HEK293 (cell line): ENCODE results near the gene KCNT1.
A peak's percentile ranks its signal among the peaks of the same experiment; 100 is the strongest.

ENCODE experiments used
- CTCF ChIA-PET: fragments of 350-600 bp; formaldehyde crosslinking; extraction: SDS; loops from one replicate; lab custom pipeline; 2021; ENCODE audit warnings: antibody characterized with exemption; lab: Yijun Ruan, JAX
- POLR2A ChIA-PET: fragments of 300-600 bp; formaldehyde crosslinking; extraction: SDS; loops from one replicate; lab custom pipeline; 2020; ENCODE audit warnings: antibody characterized with exemption, inconsistent platforms; lab: Yijun Ruan, JAX
- H3K27ac ChIP-seq: fragments of 200-500 bp; sonication (Bioruptor generic); 2 replicates; pipeline ENCODE4 v1.5.1; 2014; ENCODE audit warnings: low read depth, low read length, control low read depth, inconsistent platforms; ENCODE audit errors: extremely low read depth
- H3K36me3 ChIP-seq, 2 experiments: fragments of 200-500 bp in 1 of 2; sonication (Bioruptor generic) in 1 of 2; 1 replicate in 1 of 2; 2 replicates in 1 of 2; pipeline ENCODE4 v1.5.1; 2014 to 2017; ENCODE audit warnings: inconsistent platforms in 2 of 2, low read length in 2 of 2; ENCODE audit not compliant: control insufficient read depth in 2 of 2, insufficient read depth in 1 of 2
- H3K4me1 ChIP-seq: fragments of 200-500 bp; sonication (Bioruptor generic); 2 replicates; pipeline ENCODE4 v1.5.1; 2014; ENCODE audit warnings: mild to moderate bottlenecking, low read length, inconsistent platforms; ENCODE audit not compliant: control insufficient read depth, insufficient read depth
- H3K4me3 ChIP-seq: 2 replicates; pipeline ENCODE4 v1.5.1; 2011; ENCODE audit warnings: low read depth, mild to moderate bottlenecking, control low read depth, low read length, moderate library complexity
- H3K9me3 ChIP-seq: fragments of 200-500 bp; sonication (Bioruptor generic); 2 replicates; pipeline ENCODE4 v1.5.1; 2014; ENCODE audit warnings: low read depth, low read length, inconsistent platforms; ENCODE audit not compliant: control insufficient read depth, insufficient read depth
- BCL11B ChIP-seq: fragments of 450-650 bp; formaldehyde crosslinking; IDR thresholded peaks from 2 replicates; pipeline ENCODE4 v1.5.1; 2016; ENCODE audit warnings: low read depth, missing biosample characterization, missing genetic modification characterization
- CTCF ChIP-seq: fragments of 450-650 bp; formaldehyde crosslinking; IDR thresholded peaks from 2 replicates; pipeline ENCODE4 v1.5.1; 2016; ENCODE audit warnings: missing biosample characterization, missing genetic modification characterization
- FEZF1 ChIP-seq: fragments of 450-650 bp; formaldehyde crosslinking; IDR thresholded peaks from 2 replicates; pipeline ENCODE4 v1.5.1; 2016; ENCODE audit warnings: missing biosample characterization, missing genetic modification characterization
- KLF7 ChIP-seq: fragments of 450-650 bp; formaldehyde crosslinking; IDR thresholded peaks from 2 replicates; pipeline ENCODE4 v1.5.1; 2016; ENCODE audit warnings: missing biosample characterization, missing genetic modification characterization, borderline replicate concordance
- SCRT1 ChIP-seq: fragments of 450-650 bp; formaldehyde crosslinking; IDR thresholded peaks from 2 replicates; pipeline ENCODE4 v1.5.1; 2016; ENCODE audit warnings: missing biosample characterization, missing genetic modification characterization, borderline replicate concordance
- SCRT2 ChIP-seq: fragments of 450-650 bp; formaldehyde crosslinking; IDR thresholded peaks from 2 replicates; pipeline ENCODE4 v1.5.1; 2016; ENCODE audit warnings: missing biosample characterization, missing genetic modification characterization
- ZBTB20 ChIP-seq: fragments of 450-650 bp; formaldehyde crosslinking; IDR thresholded peaks from 2 replicates; pipeline ENCODE4 v1.5.1; 2016; ENCODE audit warnings: missing biosample characterization, missing genetic modification characterization
- ZNF114 ChIP-seq: fragments of 450-650 bp; formaldehyde crosslinking; IDR thresholded peaks from 2 replicates; pipeline ENCODE4 v1.5.0; 2017; ENCODE audit warnings: missing biosample characterization, missing genetic modification characterization
- ZNF121 ChIP-seq: fragments of 450-650 bp; formaldehyde crosslinking; IDR thresholded peaks from 2 replicates; pipeline ENCODE4 v1.5.1; 2016; ENCODE audit warnings: missing biosample characterization, missing genetic modification characterization
- ZNF280C ChIP-seq: fragments of 450-650 bp; formaldehyde crosslinking; IDR thresholded peaks from 2 replicates; pipeline ENCODE4 v1.5.1; 2016; ENCODE audit warnings: missing biosample characterization, missing genetic modification characterization
- ZNF473 ChIP-seq: fragments of 450-650 bp; formaldehyde crosslinking; IDR thresholded peaks from 2 replicates; pipeline ENCODE4 v1.5.1; 2017; ENCODE audit warnings: missing biosample characterization, missing genetic modification characterization
- ZNF544 ChIP-seq: fragments of 450-650 bp; formaldehyde crosslinking; IDR thresholded peaks from 2 replicates; pipeline ENCODE4 v1.5.0; 2017; ENCODE audit warnings: missing biosample characterization, missing genetic modification characterization
- ZNF561 ChIP-seq: fragments of 450-650 bp; IDR thresholded peaks from 2 replicates; pipeline ENCODE4 v1.5.1; 2018; ENCODE audit warnings: missing biosample characterization, missing genetic modification characterization, borderline replicate concordance
- ZNF626 ChIP-seq: fragments of 450-650 bp; sonication (Bioruptor Pico); formaldehyde crosslinking; IDR thresholded peaks from 2 replicates; pipeline ENCODE4 v1.5.1; 2018; ENCODE audit warnings: missing biosample characterization, missing genetic modification characterization, inconsistent platforms
- ZSCAN16 ChIP-seq: fragments of 450-650 bp; formaldehyde crosslinking; IDR thresholded peaks from 2 replicates; pipeline ENCODE4 v1.5.1; 2016; ENCODE audit warnings: missing biosample characterization, missing genetic modification characterization
- ZSCAN18 ChIP-seq: fragments of 450-650 bp; formaldehyde crosslinking; IDR thresholded peaks from 2 replicates; pipeline ENCODE4 v1.5.1; 2016; ENCODE audit warnings: missing biosample characterization, missing genetic modification characterization

The KCNT1 gene

GRCh38 chr9:135693265-135693664, 8.7 kb upstream of the KCNT1 start:
- Histone ChIP-seq H3K9me3 (no peaks in the 10 kb centered on the region), H3K4me3 (no peak overlapping the region), H3K27ac (no peak overlapping the region), H3K4me1 (no peaks in the 10 kb centered on the region), H3K36me3 (no peaks in the 10 kb centered on the region)
- POLR2A ChIA-PET = no interaction called here
- CTCF ChIA-PET = interaction anchor here (0.8 to 1.1 kb wide), 3 partner anchors 9 to 104 kb away, joined by 3 to 6 read pairs (median 3); partner anchors contain the start of gene KCNT1
- no peak for TF ChIP-seq ZNF626 (tag by site-specific recombination)
- TF ChIP-seq ZNF280C (tag by site-specific recombination) = no peak
- TF ChIP-seq ZSCAN16 (tag by site-specific recombination) = no peak
- TF ChIP-seq ZNF114 (tag by site-specific recombination) = no peak
- TF ChIP-seq ZNF561 (tag by site-specific recombination) = no peak
- TF ChIP-seq BCL11B (tag by site-specific recombination) = no peak

GRCh38 chr9:135693771-135694170, 8.2 kb upstream of the KCNT1 start:
- ChIA-PET POLR2A (no interaction called here), CTCF (interaction anchor here (0.8 to 1.3 kb wide), 6 partner anchors 9 to 108 kb away, joined by 3 to 6 read pairs (median 3); partner anchors contain the start of gene KCNT1)
- no peak overlapping the region for H3K27ac ChIP-seq
- TF ChIP-seq SCRT2 (tag by site-specific recombination) (peak; percentile 83), ZNF473 (tag by site-specific recombination) (no peak), SCRT1 (0 out of 2 replicates have a peak, but pooled peaks have one; percentile 21)
- no peaks in the 10 kb centered on the region for H3K36me3 ChIP-seq
- H3K4me1 ChIP-seq = no peaks in the 10 kb centered on the region
- no peak overlapping the region for H3K4me3 ChIP-seq
- no peaks in the 10 kb centered on the region for H3K9me3 ChIP-seq

- no peaks in the 10 kb centered on the region for H3K9me3 ChIP-seq
- no peak for TF ChIP-seq ZBTB20 (tag by site-specific recombination)
- TF ChIP-seq KLF7 = no peak
- TF ChIP-seq FEZF1 (tag by site-specific recombination) = no peak
- no peak for TF ChIP-seq CTCF (tag by site-specific recombination)
- TF ChIP-seq ZNF280C (tag by site-specific recombination) = no peak
- no peak for TF ChIP-seq ZNF544
- no peak for TF ChIP-seq ZSCAN18 (tag by site-specific recombination)
- no peak for TF ChIP-seq ZNF121 (tag by site-specific recombination)
- TF ChIP-seq, all 188 proteins: peak for 0
- Histone ChIP-seq H3K4me1 (no peaks in the 10 kb centered on the region), H3K27ac (no peak overlapping the region), H3K4me3 (no peak overlapping the region), H3K36me3 (no peaks in the 10 kb centered on the region)
- ChIA-PET CTCF (interaction anchor here (0.8 to 1.3 kb wide), 5 partner anchors 9 to 108 kb away, joined by 3 read pairs; no protein-coding TSS in a partner anchor), POLR2A (no interaction called here)
Observed at GRCh38 chr9:135694414-135694813, 7.6 kb upstream of the KCNT1 start.
